Activated naive CD8-positive, alpha-beta T cell treated with anti-CD3 and anti-CD28 coated beads, Interleukin-2, amount 50 U/mL, for 24 hours (primary cell): ENCODE measurements around the gene SYT17.

Experiments
- ATAC-seq: fragments of 150-1000 bp; cut with Tn5 transposase; one replicate; pipeline ENCODE4 v1.10.0; 2021
- DNase-seq: peaks from one replicate; pipeline ENCODE4 v3.0.0; 2021
- H3K27ac Mint-ChIP-seq: one replicate; pipeline ENCODE4 v1.8.0; 2021; ENCODE audit warnings: mild to moderate bottlenecking, mixed read lengths
- H3K27me3 Mint-ChIP-seq: one replicate; pipeline ENCODE4 v1.8.0; 2021; ENCODE audit warnings: mixed read lengths
- H3K36me3 Mint-ChIP-seq: one replicate; pipeline ENCODE4 v1.8.0; 2021; ENCODE audit warnings: low read depth, mixed read lengths
- H3K4me1 Mint-ChIP-seq: one replicate; pipeline ENCODE4 v1.8.0; 2021; ENCODE audit warnings: mixed read lengths
- H3K4me3 Mint-ChIP-seq: one replicate; pipeline ENCODE4 v1.8.0; 2021; ENCODE audit warnings: mild to moderate bottlenecking, moderate library complexity, mixed read lengths
- H3K9me3 Mint-ChIP-seq: one replicate; pipeline ENCODE4 v1.8.0; 2021; ENCODE audit warnings: mixed read lengths

The SYT17 gene

DNA sequence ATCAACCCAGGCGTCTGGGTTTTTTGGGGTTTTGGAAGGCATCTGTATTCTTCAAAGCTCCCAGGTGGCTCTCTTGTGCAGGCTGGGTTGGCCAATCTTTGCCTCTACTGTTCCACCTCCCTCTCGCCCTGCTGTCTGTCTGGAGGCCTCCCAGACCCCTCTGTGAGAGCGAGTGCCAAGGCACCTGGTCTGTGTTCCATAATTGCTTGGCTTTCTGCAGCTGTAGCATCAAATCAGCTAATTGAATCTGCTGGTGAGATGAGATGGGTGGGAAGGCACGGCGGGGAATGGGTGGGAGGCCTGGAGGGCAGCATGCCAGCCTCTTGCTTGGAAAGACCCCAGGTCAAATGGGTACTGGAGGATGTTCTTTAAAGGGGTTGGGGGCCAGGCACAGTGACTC is 64.9 kb downstream of the SYT17 start:
- Mint-ChIP-seq H3K4me1 (no peaks in the 10 kb centered on the region), H3K36me3 (peaks cover 2% of the 10 kb centered on the region), H3K9me3 (peaks cover 20% of the 10 kb centered on the region), H3K4me3 (no peak overlapping the region), H3K27ac (no peak overlapping the region), H3K27me3 (no peaks in the 10 kb centered on the region)
- ATAC-seq = no peak
- DNase-seq = no peak

DNA sequence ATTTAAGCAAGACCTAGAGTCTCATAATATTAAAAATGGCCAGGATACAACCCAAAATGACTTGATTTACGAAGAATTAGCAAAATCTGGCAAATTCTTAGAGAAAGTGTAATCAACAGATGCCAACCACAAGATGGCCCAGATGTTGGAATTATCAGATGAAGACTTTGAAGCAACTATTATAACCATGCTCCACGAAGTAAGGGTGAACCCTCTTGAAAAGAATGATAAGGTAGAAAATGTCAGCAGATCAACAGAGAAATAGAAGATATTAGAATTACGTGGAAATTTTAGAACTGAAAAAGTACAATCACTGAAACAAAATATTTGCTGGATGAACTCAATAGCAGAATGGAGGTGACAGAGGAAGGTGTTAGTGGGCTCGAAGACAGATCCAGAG is 67.4 kb downstream of the SYT17 start:
- Mint-ChIP-seq H3K4me3 (no peak overlapping the region), H3K27ac (no peak overlapping the region), H3K4me1 (no peaks in the 10 kb centered on the region), H3K36me3 (peaks cover 2% of the 10 kb centered on the region), H3K9me3 (peaks cover 20% of the 10 kb centered on the region), H3K27me3 (no peaks in the 10 kb centered on the region)
- ATAC-seq = no peak
- DNase-seq = no peak

DNA sequence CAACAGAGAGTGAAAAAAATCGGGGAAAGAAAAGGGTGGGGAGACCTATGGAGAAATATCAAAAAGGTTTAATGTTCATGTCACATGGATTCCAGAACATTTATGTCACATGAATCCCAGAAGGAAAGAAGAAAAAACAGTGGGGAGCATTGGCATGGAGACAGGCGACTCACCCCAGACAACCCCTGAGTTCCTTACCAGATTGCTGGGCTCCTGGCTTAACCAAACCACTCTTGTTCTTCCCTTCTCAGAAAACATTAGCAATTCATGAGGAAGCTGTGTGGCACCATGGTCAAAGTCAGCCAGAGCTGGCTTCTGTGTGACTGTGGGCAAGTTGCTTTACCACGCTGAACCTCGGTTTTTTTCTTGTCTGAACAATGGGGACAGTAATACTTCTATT is 67.8 kb downstream of the SYT17 start:
- H3K9me3 Mint-ChIP-seq = peaks cover 20% of the 10 kb centered on the region
- DNase-seq (no peak), ATAC-seq (no peak)
- peaks cover 2% of the 10 kb centered on the region for H3K36me3 Mint-ChIP-seq
- H3K4me1 Mint-ChIP-seq = no peaks in the 10 kb centered on the region
- no peaks in the 10 kb centered on the region for H3K27me3 Mint-ChIP-seq
- no peak overlapping the region for H3K4me3 Mint-ChIP-seq
- no peak overlapping the region for H3K27ac Mint-ChIP-seq

DNA sequence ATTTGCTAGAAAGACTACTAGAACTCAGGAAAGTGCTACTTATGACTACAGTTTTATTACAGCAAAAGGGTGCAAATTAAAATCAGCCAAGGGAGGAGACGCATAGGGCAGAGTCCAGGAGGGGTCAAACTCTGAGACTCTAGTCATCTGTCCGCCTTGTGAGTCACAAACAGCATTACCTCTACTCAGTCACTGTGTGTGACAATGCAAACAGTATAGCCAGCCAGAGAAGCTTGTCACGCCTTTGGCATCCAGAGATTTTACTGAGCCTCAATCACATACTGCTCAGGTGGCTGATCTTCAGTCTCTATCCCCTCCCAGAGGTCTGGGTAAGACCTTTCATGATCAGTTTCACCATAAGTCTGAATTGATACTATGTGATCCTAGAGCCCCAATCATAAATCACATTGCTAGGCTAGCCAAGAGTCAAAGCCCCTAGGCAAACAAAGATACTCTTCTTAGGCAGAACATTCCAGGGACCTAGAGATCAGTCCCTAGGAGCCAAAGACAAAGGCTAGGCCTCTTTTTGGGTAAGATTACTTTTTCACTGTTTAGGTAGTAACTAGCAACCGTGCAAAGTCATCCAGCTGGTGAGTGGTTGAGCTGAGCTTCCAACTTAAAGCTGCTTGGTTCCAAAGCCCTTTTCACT is 68.6 kb downstream of the SYT17 start:
- no peak for ATAC-seq
- Mint-ChIP-seq H3K4me1 (no peaks in the 10 kb centered on the region), H3K27ac (no peak overlapping the region), H3K27me3 (no peaks in the 10 kb centered on the region), H3K4me3 (no peak overlapping the region), H3K9me3 (peaks cover 20% of the 10 kb centered on the region), H3K36me3 (peaks cover 2% of the 10 kb centered on the region)
- no peak for DNase-seq

DNA sequence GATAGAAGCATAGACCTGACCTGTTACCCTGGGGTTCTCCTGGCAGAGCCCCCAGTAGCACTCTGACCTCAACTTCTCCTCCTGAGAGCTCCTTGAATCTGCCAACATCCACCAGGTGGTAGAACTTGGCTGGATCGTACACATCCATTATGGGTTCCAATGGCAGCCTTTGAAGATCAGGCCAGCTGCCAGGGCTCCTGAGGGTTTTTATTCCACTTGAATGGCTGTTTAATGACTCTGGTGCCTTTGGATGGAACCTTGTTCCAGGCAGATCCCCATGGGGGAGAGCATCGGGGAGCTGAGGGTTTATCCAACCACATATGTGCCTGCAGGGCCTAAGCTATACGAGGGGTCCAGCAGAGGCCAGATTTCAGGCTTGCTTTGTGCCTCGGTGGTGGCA is 70.4 kb downstream of the SYT17 start:
- Mint-ChIP-seq H3K27ac (no peak overlapping the region), H3K4me1 (no peaks in the 10 kb centered on the region), H3K4me3 (no peak overlapping the region), H3K36me3 (peaks cover 2% of the 10 kb centered on the region), H3K9me3 (peaks cover 20% of the 10 kb centered on the region), H3K27me3 (no peaks in the 10 kb centered on the region)
- no peak for ATAC-seq
- DNase-seq = no peak

DNA sequence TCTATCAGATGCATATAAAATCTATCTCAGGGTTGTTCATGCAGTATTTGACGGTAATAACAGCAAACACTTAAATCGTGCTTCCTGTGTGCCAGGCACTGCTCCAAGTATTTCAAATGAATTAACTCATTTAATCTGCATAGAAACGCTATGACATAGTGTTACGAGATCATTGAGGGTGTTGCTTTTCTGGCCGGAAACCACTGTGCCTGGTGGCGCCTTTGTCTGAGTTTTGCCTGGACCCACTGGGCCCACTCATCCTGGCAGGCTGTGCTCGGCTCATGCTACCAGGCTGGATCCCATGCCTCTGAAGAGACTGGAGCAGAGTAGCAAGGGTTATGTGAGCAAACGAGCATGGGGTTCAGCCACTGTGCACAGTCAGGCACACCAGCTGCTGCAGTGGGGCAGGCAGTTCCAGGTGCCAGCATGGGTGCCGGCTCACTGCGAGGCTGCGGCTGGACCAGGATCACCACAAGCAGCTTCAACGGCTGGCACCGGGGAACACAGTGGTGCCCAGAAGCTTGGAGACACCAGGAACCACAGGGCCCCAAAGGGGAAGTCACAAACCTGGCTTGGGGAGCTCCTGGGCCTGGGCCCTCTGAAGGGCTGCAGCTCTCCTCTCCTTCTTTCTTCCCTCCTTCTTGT is 71.6 kb downstream of the SYT17 start:
- H3K4me3 Mint-ChIP-seq = no peak overlapping the region
- H3K36me3 Mint-ChIP-seq = peaks cover 2% of the 10 kb centered on the region
- no peak overlapping the region for H3K27ac Mint-ChIP-seq
- no peaks in the 10 kb centered on the region for H3K4me1 Mint-ChIP-seq
- no peaks in the 10 kb centered on the region for H3K27me3 Mint-ChIP-seq
- ATAC-seq (no peak), DNase-seq (no peak)
- peaks cover 20% of the 10 kb centered on the region for H3K9me3 Mint-ChIP-seq

DNA sequence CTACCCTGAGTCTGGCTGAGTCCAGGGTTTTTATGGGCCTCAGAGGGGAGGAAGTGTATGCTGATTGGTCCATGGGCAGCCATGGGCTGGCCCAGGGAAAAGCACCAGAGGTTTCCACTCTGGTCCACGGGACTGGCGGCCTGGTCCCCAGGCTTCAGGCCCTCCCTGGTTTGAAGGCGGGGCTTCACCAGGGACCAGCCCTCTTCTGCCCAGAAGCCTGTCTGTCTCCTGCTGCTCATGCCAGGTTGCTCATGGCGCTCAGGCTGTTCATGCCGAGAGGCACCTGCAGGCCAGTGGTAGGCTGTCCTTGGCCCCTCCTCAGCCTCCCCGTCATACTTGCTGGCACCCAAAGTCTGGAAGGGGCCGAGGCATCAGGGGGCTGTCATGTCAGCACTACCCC is 72.5 kb downstream of the SYT17 start:
- H3K36me3 Mint-ChIP-seq = peaks cover 2% of the 10 kb centered on the region
- H3K27me3 Mint-ChIP-seq = no peaks in the 10 kb centered on the region
- H3K27ac Mint-ChIP-seq = no peak overlapping the region
- no peak overlapping the region for H3K4me3 Mint-ChIP-seq
- no peak for ATAC-seq
- DNase-seq = no peak
- H3K4me1 Mint-ChIP-seq = no peaks in the 10 kb centered on the region
- H3K9me3 Mint-ChIP-seq = peaks cover 11% of the 10 kb centered on the region

DNA sequence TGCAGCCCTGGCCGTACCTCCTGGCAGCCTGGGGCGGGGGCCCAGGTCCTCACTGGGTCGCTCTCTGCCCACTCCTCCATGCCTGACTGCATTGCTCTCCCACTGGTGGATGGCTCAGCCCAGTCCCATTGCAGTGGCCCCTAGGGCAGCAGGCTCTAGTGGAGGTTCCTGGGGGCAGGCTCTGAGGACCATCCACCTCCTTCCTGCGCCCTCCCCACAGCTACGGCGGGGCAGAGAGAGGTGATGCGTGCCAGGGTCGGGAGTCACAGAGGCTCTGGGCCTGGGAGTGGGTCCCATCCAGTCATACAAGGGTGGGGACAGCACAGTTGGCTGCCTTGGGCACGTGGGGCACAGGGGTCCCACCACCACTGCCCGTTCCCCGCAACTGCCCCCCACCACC is 73.5 kb downstream of the SYT17 start:
- H3K36me3 Mint-ChIP-seq = no peaks in the 10 kb centered on the region
- ATAC-seq = no peak
- no peaks in the 10 kb centered on the region for H3K4me1 Mint-ChIP-seq
- no peak overlapping the region for H3K4me3 Mint-ChIP-seq
- peaks cover 2% of the 10 kb centered on the region for H3K9me3 Mint-ChIP-seq
- no peak overlapping the region for H3K27ac Mint-ChIP-seq
- H3K27me3 Mint-ChIP-seq = no peaks in the 10 kb centered on the region
- no peak for DNase-seq

DNA sequence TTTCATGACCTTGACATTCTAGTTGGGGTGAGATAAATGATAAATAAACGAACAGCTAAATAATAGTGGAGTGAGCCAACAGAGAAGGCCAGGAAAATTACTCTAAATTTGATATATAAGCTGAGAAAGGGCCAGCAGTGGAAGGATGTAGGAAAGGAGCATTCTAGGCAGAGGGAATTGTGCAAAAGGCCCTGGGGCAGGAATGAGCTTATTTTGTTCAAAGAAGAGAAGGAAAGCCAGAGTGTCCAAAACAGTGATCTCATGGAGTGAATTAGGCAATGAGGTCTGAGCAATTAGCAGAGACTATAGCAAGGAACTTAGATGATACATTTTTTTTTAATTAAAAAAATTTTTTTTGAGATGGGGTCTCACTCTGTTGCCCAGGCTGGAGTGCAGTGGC is 74.1 kb downstream of the SYT17 start:
- H3K4me3 Mint-ChIP-seq = no peak overlapping the region
- no peak for ATAC-seq
- no peaks in the 10 kb centered on the region for H3K36me3 Mint-ChIP-seq
- H3K4me1 Mint-ChIP-seq = no peaks in the 10 kb centered on the region
- peaks cover 3% of the 10 kb centered on the region for H3K9me3 Mint-ChIP-seq
- no peaks in the 10 kb centered on the region for H3K27me3 Mint-ChIP-seq
- DNase-seq = no peak
- H3K27ac Mint-ChIP-seq = no peak overlapping the region

DNA sequence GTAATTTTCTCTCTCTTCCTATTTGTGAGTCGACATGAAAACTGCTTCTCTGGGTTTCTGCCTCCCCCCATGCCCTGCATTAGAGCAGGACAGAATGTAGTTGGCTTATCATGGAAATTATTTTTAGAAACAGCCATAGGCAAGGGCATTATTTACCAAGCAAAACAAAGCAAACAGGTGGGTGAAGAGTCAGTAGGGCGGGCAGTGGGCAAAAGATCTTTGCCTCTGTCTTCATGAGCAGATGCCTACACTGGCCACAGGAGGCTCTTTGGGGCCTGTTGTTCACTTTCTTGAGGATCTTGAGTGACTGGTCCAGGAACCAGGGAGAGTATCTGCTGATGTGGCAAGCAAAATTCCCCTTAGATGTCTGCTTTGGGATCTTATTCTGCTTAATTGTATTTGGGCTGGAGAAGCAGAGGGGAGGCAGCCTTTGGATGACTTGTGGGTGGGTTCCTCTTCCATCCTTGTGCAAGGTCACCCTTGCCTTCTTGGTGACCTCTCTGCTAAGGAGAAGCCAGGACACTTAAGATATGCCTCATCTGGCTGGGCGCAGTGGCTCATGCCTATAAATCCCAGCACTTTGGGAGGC is 75.0 kb downstream of the SYT17 start:
- Mint-ChIP-seq H3K4me3 (no peak overlapping the region), H3K27ac (no peak overlapping the region)

DNA sequence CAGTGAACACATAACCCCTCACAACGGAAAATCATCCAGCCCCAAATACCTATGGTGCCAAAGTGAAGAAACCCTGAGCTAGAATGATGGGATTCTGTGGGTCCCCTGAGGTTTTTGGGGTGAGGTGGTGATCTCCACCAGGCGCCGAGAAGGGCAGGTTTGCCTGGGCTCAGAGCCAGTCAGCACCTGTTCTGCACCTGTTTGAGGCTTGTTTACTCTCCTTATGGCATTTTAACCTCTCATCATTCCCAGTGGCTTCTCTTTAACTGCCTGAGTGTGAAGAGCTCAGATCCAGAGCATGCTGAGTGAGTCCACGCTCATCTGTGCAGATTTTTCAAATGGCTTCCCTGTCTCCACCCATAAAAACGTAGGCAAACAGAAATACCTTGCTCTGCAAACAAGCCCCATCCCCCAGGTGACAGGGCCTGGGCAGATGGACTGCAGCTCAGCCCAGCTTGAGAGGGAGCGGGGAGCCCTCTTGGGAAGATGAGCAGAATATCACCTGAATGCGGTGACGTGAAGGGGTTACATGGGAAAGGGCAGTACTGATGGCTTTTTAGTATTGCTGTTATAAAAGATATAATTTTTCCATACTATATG is 77.4 kb downstream of the SYT17 start:
- DNase-seq (no peak), ATAC-seq (no peak)
- Mint-ChIP-seq H3K27me3 (no peaks in the 10 kb centered on the region), H3K27ac (no peak overlapping the region), H3K9me3 (peaks cover 3% of the 10 kb centered on the region), H3K36me3 (no peaks in the 10 kb centered on the region), H3K4me3 (no peak overlapping the region), H3K4me1 (no peaks in the 10 kb centered on the region)

More for the DNA sequence above, 75.0 kb downstream of the SYT17 start:
- H3K9me3 Mint-ChIP-seq = peaks cover 3% of the 10 kb centered on the region
- no peaks in the 10 kb centered on the region for H3K27me3 Mint-ChIP-seq
- H3K4me1 Mint-ChIP-seq = no peaks in the 10 kb centered on the region
- H3K36me3 Mint-ChIP-seq = no peaks in the 10 kb centered on the region
- DNase-seq = no peak
- ATAC-seq = no peak

DNA sequence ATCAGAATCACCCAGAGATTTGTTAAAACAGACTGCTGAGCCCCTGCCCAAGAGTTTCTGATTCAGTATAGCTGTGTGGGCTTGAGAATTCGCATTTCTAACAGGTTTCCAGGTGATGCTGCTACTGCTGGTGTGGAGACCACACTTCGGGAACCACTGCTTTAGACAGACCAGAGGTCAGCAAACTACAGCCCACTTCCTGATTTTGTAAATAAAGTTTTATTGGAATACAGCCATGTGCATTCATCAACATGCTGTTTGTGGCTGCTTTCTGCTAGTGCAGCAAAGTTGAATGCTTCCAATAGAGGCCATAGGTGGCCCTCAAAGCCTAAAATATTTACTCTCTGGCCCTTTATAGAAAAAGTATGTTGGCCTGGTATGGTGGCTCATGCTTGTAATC is 84.9 kb downstream of the SYT17 start:
- peaks cover 6% of the 10 kb centered on the region for H3K27me3 Mint-ChIP-seq
- H3K4me1 Mint-ChIP-seq = no peaks in the 10 kb centered on the region
- no peak for DNase-seq
- ATAC-seq = no peak
- H3K27ac Mint-ChIP-seq = no peak overlapping the region
- H3K4me3 Mint-ChIP-seq = no peak overlapping the region
- no peaks in the 10 kb centered on the region for H3K36me3 Mint-ChIP-seq
- no peaks in the 10 kb centered on the region for H3K9me3 Mint-ChIP-seq

DNA sequence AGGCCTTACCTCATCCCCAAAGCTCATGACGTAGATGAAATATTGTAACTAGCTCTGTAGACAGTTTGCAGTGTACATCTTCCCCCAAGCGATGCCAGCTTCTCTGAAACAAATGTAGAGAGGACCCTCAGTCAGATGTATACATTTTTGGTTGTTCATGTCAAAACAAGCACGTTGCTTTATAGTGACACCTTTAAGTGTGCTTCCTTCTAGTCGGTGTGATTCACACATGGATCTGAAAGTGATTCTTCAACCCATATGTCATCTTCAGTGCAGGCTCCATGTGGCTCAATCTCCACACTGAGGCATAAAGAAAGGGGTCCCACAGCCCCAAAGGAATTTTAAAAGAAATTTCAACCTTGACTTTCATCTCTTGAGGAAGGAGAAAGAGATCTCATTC is 86.6 kb downstream of the SYT17 start:
- Mint-ChIP-seq H3K27ac (no peak overlapping the region), H3K4me1 (no peaks in the 10 kb centered on the region), H3K4me3 (no peak overlapping the region), H3K27me3 (peaks cover 6% of the 10 kb centered on the region), H3K36me3 (no peaks in the 10 kb centered on the region), H3K9me3 (no peaks in the 10 kb centered on the region)
- no peak for DNase-seq
- ATAC-seq = no peak

DNA sequence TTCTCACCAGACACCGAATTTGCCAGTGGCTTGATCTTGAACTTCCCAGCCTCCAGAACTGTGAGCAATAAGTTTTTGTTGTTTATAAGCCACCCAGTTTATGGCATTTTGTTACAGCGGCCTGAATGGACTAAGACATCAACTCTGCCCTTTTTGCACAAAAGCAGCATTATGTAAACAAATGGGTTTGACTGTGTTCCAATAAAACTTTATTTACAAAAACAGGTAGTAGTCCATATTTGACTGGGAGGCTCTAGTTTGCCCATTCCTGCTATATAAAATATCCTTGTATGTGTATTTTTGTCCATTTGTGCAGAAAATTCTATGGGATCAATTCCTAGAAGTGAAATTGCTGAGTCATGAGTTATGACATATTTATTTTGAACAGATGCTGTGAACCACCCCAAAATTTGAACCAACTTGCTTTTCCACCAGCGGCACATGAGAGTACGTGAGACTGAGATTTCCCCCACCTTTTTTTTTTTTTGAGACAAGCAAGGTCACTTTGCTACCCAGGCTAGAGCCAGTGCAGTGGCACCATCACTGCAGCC is 96.2 kb downstream of the SYT17 start:
- no peak for DNase-seq
- H3K27me3 Mint-ChIP-seq = no peaks in the 10 kb centered on the region
- H3K9me3 Mint-ChIP-seq = peaks cover 22% of the 10 kb centered on the region
- H3K4me1 Mint-ChIP-seq = no peaks in the 10 kb centered on the region
- H3K36me3 Mint-ChIP-seq = no peaks in the 10 kb centered on the region
- no peak overlapping the region for H3K4me3 Mint-ChIP-seq
- ATAC-seq = no peak
- H3K27ac Mint-ChIP-seq = no peak overlapping the region

DNA sequence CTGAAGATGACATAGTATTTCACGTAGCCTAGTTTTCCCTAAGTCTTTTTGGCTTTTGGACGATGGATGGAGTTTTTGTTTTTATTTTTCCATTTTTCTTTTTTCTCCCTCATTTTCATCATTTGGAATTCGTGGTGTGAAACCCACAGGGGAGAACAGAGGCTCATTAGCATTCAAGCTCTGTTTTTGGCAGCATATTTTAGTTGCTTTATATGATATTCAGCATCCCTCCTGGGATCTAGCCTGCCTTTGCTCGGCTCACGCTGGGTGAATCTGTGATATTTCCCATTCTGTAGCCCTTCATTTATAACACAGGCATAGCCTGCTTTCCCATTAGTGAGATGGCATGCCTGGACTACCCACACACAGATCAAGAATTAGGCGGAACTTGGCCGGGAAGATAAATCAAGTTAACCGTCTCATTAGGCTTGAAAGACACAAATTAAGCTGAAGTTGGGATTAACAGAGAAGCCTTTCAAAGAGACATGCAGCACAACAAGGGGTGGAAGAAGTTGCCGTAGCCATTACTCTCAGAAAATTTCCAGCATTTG is 97.4 kb downstream of the SYT17 start:
- peaks cover 22% of the 10 kb centered on the region for H3K9me3 Mint-ChIP-seq
- no peak overlapping the region for H3K27ac Mint-ChIP-seq
- no peaks in the 10 kb centered on the region for H3K36me3 Mint-ChIP-seq
- no peak for ATAC-seq
- no peak overlapping the region for H3K4me3 Mint-ChIP-seq
- no peaks in the 10 kb centered on the region for H3K4me1 Mint-ChIP-seq
- no peak for DNase-seq
- no peaks in the 10 kb centered on the region for H3K27me3 Mint-ChIP-seq
